GM10266 (cell line): ENCODE results near the gene HES5.

Experiments
- DNase-seq: peaks from one replicate; pipeline ENCODE4 v3.0.0; 2012; ENCODE audit errors: extremely low spot score
- TF ChIP-seq, protein P1 (sequence below): IDR thresholded peaks from 2 replicates; pipeline ENCODE4 v1.5.1; 2012; ENCODE audit warnings: mild to moderate bottlenecking, low read depth; ENCODE audit not compliant: control insufficient read depth, insufficient read depth; ENCODE audit errors: missing control alignments

Gene HES5

DNA sequence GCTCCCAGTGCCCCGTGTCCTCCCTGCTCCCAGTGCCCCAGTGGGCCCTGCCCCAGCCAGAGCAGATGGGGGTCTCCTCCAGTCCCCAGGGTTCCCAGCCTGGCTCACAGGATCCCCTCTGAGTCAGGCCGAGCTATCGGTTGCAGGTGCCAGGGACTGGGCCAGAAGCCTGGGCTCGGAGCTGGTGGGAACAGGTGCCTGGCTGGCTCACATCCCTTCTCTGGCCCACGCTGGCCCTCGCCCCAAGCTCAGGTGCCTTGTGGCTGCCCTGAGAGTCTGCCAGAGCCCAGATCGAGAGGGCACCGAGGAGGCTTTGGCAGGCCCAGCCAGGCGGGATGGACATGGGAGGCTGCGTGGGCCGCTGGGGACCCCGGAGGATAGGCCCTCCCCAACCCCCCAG, 35.0 kb downstream of the HES5 start:
- TF ChIP-seq, protein P1, sequence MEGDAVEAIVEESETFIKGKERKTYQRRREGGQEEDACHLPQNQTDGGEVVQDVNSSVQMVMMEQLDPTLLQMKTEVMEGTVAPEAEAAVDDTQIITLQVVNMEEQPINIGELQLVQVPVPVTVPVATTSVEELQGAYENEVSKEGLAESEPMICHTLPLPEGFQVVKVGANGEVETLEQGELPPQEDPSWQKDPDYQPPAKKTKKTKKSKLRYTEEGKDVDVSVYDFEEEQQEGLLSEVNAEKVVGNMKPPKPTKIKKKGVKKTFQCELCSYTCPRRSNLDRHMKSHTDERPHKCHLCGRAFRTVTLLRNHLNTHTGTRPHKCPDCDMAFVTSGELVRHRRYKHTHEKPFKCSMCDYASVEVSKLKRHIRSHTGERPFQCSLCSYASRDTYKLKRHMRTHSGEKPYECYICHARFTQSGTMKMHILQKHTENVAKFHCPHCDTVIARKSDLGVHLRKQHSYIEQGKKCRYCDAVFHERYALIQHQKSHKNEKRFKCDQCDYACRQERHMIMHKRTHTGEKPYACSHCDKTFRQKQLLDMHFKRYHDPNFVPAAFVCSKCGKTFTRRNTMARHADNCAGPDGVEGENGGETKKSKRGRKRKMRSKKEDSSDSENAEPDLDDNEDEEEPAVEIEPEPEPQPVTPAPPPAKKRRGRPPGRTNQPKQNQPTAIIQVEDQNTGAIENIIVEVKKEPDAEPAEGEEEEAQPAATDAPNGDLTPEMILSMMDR = no peak
- DNase-seq = no peak

DNA sequence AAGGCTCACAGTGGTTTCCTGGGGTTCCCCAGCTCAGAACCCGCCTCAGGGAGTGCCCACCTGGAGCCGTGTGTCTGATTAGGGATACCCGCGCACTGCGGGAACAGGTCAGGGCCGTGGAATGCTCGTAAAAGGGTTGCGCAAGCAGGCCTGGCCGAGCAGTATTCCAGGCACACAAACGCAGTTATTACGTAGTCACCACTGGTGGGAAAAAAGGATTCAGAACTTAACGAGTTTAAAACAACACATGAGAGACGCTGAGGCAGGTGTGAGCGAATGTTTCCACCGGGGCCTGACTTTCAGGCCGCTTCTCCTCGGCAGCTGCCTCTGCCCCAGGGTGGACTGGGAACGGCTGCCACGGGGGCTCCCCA, 35.8 kb downstream of the HES5 start:
- DNase-seq = no peak
- TF ChIP-seq, protein P1 = no peak

DNA sequence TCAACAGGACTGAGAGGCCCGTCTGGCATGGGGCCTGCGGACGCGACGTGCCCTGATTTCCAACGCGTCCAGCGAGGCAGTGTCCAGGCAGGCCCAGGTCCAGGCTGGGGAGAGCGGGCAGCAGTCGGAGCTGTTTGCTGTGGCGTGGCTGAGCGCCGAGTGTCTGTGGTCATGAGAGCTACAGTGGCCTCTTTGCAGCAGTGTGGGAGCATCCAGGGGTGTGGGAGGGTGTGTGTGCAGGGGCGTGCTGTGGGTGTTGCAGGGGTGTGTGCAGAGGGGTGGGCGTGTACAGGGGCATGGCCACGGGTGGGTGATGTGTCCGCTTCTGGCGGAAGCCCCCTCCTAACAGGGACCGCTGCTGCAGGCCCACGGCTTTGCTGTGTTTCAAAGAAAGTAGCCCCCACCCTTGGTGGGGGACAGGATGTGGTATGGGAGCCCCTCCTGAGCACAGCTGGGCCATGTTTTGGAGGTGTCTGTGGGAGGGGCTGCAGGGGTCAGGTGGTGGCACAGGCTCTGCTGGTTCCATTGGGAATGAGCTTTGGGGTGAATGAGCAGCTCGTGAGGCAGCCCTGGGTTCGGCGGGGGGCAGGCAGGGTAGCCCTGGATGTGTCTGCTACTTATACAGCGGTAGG, 36.3 kb downstream of the HES5 start:
- TF ChIP-seq, protein P1 = no peak
- no peak for DNase-seq

DNA sequence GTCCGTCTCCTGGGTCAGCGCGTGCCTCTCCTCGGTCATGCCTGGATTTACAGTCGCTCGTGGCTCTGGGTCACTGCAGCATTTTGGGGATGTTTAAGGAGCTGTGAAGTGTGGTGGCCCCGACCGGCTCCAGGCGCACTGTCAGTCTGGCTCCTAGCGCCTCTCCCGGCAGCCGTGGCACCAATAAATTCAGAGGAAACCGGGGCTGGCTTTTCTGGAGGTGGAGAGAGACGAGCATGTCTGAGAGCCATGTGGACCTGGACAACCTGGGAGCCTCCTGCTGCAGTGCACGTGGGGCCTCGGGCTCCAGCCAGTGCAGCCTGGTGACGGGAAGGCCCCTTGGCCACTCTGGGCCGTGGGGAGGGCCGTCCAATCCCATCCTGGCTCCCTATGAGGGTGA, 36.8 kb downstream of the HES5 start:
- no peak for DNase-seq
- TF ChIP-seq, protein P1 = no peak

DNA sequence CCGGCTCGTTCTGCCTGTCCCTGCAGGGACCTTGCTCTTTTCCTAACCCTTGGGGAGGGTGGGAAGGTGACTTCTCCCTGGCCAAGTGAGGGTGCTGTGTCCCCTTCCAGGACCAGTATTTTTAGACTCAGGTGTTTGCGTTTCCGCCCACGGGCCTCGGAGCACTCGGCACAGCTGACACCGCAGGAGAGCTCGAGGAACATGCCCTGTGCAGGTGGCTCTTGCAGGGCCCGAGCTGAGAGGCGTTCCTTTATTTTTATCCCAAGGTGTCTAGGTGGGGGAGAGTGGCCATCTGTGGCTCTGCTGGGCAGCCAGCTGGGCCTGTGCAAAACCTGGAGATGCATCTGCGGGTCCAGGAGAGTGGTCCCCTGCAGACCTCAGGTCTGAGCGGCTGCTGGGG, 38.0 kb downstream of the HES5 start:
- no peak for DNase-seq
- TF ChIP-seq, protein P1 = no peak

DNA sequence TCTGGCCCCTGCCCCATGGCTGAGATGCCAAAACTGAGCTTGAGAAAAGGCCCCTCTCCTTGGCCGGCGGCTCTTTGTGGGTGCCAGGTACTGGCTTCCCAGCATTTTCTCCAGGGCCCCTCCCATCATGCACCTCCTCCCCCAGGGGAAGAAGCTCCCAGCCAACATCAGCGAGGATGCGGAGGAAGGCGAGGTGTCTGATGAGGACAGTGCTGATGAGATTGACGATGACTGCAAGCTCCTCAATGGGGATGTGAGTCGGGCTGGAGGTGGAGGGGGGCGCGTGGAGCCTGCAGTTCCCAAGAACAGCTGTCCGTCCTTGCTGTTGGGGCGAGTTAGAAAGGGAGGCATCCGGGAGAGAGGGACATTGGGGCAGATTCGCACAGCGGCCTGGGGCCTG, 40.4 kb downstream of the HES5 start:
- TF ChIP-seq, protein P1 = no peak
- DNase-seq = no peak

DNA sequence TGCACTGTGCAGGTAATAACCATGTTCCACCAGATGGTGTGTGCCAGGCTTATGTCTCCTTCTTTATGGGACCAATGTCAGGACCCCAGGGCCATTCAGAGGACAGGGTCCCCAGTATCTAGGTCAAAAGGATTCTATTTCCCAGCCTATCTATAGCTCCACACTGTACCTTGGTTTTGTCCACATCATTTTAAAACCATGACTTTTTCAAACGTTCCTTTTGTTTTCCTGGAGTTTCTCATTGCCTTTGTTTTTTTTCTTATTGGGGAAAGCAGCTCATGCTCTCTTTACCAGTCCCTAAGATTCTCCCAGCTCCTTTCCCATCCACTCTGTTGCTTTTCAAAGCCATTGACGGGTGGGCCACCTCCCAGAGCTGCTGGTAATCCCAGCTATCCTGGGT, 41.4 kb downstream of the HES5 start:
- no peak for DNase-seq
- TF ChIP-seq, protein P1 = no peak
